CD1c-positive myeloid dendritic cell (primary cell): ENCODE measurements around the gene RACGAP1.
"Not testable (repeated sequence)": the region's sequence is repeated elsewhere in the genome, so short reads cannot be mapped to it uniquely, and the experiment has no call there.

ENCODE experiments used
- DNase-seq: peaks from one replicate; pipeline ENCODE4 v3.0.0-alpha.2; 2016; ENCODE audit errors: extremely low spot score

The RACGAP1 gene

DNA sequence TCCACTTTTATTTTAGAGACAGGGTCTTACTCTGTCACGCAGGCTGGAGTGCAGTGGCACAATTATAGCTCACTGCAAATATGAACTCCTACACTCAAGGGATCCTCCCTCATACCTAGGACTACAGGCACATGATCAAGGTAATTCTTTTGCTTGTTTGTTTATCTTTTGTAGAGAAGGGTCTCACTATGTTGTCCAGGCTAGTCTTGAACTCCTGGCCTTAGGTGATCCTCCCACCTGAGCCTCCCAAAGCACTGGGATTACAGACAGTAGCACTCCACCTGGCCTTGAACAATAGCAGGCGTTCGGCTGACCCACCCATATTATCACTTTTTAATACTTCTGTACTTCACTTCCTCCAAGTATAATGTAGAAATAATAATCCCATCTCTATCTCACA, 1.4 kb upstream of the RACGAP1 start:
- no peak for DNase-seq

GRCh38 chr12:50024805-50025186, 498 bp downstream of the RACGAP1 start:
- DNase-seq = no peak

DNA sequence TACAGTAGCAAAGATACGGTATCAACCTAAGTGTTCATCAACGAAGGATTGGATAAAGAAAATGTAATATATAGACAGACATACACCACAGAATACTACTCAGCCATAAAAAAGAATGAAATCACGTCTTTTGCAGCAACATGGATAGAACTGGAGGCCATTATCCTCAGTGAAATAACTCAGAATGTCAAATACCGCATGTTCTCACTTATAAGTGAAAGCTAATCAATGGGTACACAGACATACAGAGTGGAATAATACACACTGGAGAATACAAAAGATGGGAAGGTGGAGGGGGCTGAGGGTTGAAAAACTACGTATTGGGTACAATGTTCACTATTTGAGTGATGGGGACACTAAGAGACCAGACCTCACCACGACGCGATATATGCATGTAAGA, 1.1 kb downstream of the RACGAP1 start:
- no peak for DNase-seq

DNA sequence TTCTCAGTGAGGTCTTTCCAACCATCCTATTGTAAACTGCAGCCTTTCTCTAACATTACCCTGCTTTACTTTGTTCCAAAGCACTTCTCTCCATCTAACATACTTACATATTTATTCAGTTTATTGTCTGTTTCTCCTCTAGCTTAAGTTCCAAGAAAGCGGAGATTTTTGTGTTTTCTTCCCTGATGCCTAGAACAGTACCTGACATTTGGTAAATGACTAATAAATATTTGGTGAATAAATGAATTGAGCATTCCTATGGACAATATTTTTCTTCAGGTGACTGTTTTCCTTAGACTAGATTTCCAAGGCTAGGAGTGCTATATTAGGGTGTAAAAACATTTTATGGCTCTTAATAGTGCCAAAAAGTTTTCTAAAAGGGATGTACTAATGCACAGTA, 2.4 kb downstream of the RACGAP1 start:
- no peak for DNase-seq

- DNase-seq = no peak
These were observed 4.3 kb downstream of the RACGAP1 start for GRCh38 chr12:50021031-50021430.

- no peak for DNase-seq
These were observed 5.8 kb downstream of the RACGAP1 start for GRCh38 chr12:50019524-50019923.

DNA sequence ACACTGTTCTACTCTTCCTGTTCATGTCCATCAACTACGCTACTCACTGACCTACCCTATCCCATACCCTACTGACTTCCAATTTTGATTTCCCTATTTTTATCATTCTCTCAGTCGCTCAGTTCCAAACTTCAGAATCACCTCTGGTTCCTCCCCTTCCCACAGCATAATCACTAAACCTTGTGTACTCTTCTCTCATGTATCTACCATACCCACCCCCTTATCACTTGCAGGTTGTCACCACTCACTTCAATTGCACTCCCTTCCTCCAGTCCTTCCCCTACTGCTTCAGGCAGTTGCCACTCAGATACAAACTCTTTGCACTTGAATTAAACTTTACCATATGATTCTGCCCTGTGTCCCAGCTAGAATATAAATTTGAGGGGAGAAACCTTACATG, 6.3 kb downstream of the RACGAP1 start:
- DNase-seq = no peak

- no peak for DNase-seq
These were observed 7.1 kb downstream of the RACGAP1 start for GRCh38 chr12:50018154-50018553.

- DNase-seq = peak; percentile 17
These were observed 7.7 kb downstream of the RACGAP1 start for GRCh38 chr12:50017641-50018040.

- peak; percentile 64 for DNase-seq
These were observed 8.5 kb downstream of the RACGAP1 start for GRCh38 chr12:50016501-50017475.

- no peak for DNase-seq
These were observed 11.0 kb downstream of the RACGAP1 start for GRCh38 chr12:50014342-50014741.

DNA sequence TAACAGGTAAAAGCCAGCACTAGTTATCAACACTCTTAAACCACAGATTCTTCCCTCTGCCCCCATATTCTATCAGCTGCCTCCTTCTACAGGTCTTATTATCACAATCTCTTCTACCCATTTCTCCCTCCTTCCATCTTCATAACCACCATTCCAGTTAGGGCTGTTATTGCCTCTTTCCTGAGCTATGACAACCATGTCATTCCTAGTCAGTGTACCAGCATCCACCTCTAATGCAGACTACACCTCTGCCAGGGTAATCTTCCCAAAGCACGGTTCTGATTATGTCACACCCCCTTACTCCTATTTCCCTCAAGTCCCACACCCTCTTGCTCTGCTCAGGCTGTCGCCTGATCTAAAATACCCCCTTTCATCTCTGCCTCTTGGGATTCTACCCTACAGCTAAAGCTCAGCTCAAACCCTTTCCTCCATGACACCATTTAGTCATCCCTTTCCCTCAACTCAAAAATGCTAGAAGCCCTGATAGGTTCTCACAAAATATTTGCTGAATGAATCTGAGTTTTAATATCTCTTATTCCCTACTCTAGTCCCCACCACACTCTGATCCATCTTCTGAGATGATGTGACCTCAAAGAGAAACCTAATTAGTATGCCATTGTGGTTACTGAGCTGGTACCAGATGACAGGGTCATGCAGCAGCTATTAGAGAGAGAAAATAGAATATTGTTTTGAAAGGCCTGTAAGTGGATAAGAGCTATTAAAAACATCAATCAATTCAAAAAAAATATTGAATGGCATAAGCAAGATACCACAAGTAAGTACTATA, 11.7 kb downstream of the RACGAP1 start:
- DNase-seq = no peak

DNA sequence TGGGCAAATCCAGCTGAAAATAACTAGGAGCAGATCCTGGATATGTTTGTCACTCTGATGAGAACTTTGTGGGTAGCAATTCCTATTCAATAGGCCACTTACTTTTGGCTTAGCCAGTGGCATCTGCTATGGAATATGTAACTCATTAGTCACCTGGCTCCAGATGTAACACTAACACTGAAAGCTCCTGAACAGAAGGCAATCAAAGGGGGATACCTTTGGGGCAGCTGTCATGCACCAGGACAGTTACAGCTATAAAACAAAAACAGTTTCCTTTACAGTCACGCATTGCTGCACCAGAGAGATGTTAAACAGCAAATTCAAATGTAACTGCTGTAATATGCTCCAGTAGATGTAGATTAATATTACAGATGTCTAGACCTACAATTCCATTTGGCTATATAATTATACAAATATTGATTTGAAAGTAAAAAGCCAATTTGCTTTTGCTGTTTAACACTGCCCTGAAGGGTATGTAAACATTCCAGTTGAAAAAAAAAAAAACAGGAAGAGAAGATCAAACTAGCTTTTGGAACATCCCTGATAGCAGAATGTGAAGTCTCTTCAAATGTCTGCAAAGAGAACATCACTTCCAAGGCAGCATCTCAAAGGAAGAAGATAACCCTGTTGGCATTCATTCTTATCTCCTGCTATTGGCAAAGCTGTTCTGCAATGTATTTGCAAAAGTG, 18.4 kb downstream of the RACGAP1 start:
- no peak for DNase-seq

- no peak for DNase-seq
These were observed 19.0 kb downstream of the RACGAP1 start for GRCh38 chr12:50006280-50006679.

GRCh38 chr12:50005175-50005574, 20.1 kb downstream of the RACGAP1 start:
- DNase-seq = no peak

DNA sequence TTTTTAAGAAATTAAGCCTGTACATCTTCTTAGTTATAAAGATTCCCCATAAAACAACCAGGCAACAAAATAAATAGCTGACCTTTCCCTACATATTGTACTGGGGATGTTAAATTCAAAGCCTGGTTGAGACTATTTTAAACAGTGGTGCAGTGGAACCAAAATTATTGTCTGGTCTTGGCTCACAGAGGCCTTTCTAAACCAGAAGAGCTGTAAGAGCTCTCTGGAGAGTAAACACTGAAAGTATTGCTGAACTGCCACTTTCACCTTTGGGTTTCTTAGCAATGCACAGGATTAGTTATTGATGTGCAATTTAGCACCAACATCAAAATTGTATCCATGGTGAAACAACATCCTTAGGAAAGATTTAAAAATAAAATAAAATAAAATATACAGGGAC, 20.6 kb downstream of the RACGAP1 start:
- DNase-seq = no peak

- no peak for DNase-seq
These were observed 21.7 kb downstream of the RACGAP1 start for GRCh38 chr12:50003595-50003994.

GRCh38 chr12:49998453-49998852, 26.8 kb downstream of the RACGAP1 start:
- DNase-seq = no peak

DNA sequence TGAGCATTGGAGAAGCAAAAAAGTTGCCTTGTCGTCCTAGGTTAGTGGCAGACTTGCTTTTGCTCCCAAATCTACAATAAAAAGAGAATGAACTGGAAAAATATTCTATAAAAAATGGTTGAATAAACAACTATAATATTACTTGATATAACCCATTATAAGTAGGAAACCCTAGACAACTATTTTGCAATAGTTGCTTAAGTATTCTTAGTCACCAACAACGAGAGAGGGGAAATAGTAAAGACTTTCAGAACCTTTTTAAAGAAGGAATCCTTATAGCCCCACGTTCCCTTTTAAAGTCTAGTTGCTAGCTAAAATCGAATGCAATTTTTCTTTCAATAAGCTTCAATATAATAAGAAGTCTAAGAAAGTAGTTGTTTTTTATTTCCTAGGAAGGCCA, 35.0 kb downstream of the RACGAP1 start:
- peak; percentile 80 for DNase-seq

GRCh38 chr12:49989400-49989799, 35.9 kb downstream of the RACGAP1 start:
- not testable (repeated sequence) for DNase-seq

- peak; percentile 88 for DNase-seq
These were observed 37.5 kb downstream of the RACGAP1 start for GRCh38 chr12:49987625-49988303.

DNA sequence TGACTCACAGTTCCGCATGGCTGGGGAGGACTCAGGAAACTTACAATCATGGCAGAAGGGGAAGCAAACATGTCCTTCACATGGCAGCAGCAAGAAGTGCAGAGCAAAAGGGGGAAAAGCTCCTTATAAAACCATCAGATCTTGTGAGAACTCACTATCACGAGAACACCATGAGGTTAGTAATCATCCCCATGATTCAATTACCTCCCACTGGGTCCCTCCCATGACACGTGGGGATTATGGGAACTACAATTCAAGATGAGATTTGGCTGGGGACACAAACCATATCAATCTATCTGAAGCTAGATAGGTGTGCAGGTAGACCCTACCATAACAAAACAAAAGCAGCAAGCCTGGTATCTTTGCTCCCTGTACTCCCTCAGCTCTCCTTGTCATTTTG, 38.8 kb downstream of the RACGAP1 start:
- peak; percentile 64 for DNase-seq
